ENCODE results near the gene TNS3.
"Not testable (repeated sequence)": the region's sequence is repeated elsewhere in the genome, so short reads cannot be mapped to it uniquely, and the experiment has no call there.

TNS3 gene

GRCh38 chr7:47470567-47471357 is 111.1 kb downstream of the TNS3 start:
- Histone ChIP-seq H3K27me3 (ENCODE audit: insufficient read depth, poor library complexity, severe bottlenecking) (no peaks in the 10 kb centered on the region), H3K4me3 (replicated peaks; ENCODE audit: insufficient read depth, low read length) (no peak overlapping the region), H3K27ac (replicated peaks) (no peak overlapping the region)
- DNase-seq (ENCODE audit: low read depth in 1 of 2, low spot score in 1 of 2): no peak
- TF ChIP-seq GABPA (IDR thresholded peaks at IDR 0.05; ENCODE audit: low read depth) (no peak), SPI1 (IDR thresholded peaks at IDR 0.05; ENCODE audit: borderline replicate concordance, low read depth) (no peak), POLR2AphosphoS5 (IDR thresholded peaks at IDR 0.05; ENCODE audit: low read depth) (no peak)
- TF ChIP-seq, protein P1, sequence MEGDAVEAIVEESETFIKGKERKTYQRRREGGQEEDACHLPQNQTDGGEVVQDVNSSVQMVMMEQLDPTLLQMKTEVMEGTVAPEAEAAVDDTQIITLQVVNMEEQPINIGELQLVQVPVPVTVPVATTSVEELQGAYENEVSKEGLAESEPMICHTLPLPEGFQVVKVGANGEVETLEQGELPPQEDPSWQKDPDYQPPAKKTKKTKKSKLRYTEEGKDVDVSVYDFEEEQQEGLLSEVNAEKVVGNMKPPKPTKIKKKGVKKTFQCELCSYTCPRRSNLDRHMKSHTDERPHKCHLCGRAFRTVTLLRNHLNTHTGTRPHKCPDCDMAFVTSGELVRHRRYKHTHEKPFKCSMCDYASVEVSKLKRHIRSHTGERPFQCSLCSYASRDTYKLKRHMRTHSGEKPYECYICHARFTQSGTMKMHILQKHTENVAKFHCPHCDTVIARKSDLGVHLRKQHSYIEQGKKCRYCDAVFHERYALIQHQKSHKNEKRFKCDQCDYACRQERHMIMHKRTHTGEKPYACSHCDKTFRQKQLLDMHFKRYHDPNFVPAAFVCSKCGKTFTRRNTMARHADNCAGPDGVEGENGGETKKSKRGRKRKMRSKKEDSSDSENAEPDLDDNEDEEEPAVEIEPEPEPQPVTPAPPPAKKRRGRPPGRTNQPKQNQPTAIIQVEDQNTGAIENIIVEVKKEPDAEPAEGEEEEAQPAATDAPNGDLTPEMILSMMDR (IDR thresholded peaks at IDR 0.05; ENCODE audit: insufficient read depth, low read length): no peak
- TF ChIP-seq, protein P2, sequence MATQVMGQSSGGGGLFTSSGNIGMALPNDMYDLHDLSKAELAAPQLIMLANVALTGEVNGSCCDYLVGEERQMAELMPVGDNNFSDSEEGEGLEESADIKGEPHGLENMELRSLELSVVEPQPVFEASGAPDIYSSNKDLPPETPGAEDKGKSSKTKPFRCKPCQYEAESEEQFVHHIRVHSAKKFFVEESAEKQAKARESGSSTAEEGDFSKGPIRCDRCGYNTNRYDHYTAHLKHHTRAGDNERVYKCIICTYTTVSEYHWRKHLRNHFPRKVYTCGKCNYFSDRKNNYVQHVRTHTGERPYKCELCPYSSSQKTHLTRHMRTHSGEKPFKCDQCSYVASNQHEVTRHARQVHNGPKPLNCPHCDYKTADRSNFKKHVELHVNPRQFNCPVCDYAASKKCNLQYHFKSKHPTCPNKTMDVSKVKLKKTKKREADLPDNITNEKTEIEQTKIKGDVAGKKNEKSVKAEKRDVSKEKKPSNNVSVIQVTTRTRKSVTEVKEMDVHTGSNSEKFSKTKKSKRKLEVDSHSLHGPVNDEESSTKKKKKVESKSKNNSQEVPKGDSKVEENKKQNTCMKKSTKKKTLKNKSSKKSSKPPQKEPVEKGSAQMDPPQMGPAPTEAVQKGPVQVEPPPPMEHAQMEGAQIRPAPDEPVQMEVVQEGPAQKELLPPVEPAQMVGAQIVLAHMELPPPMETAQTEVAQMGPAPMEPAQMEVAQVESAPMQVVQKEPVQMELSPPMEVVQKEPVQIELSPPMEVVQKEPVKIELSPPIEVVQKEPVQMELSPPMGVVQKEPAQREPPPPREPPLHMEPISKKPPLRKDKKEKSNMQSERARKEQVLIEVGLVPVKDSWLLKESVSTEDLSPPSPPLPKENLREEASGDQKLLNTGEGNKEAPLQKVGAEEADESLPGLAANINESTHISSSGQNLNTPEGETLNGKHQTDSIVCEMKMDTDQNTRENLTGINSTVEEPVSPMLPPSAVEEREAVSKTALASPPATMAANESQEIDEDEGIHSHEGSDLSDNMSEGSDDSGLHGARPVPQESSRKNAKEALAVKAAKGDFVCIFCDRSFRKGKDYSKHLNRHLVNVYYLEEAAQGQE (IDR thresholded peaks at IDR 0.05; ENCODE audit: insufficient replicate concordance, low read depth): no peak

DNA sequence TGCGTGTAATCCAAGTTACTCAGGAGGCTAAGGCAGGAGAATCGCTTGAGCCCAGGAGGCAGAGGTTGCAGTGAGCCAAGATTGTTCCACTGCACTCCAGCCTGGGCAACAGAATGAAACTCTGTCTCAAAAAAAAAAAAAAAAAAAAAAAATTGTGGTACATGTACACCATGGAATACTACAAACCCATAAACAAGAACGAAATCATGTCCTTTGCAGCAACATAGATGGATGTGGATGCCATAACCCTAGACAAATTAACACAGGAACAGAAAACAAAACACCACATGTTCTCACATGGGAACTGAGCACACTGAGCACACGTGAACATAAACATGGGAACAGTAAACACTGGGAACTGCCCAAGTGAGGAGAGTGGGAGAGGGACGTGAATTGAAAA is 112.1 kb downstream of the TNS3 start:
- not testable (repeated sequence) for DNase-seq (ENCODE audit: low read depth in 1 of 2, low spot score in 1 of 2); H3K4me3 ChIP-seq (replicated peaks; ENCODE audit: insufficient read depth, low read length); H3K27me3 ChIP-seq (ENCODE audit: insufficient read depth, poor library complexity, severe bottlenecking); H3K27ac ChIP-seq (replicated peaks)

GRCh38 chr7:47466832-47467231 is 115.1 kb downstream of the TNS3 start:
- TF ChIP-seq, protein P1 (IDR thresholded peaks at IDR 0.05; ENCODE audit: insufficient read depth, low read length): no peak
- TF ChIP-seq POLR2AphosphoS5 (IDR thresholded peaks at IDR 0.05; ENCODE audit: low read depth) (no peak), GABPA (IDR thresholded peaks at IDR 0.05; ENCODE audit: low read depth) (no peak), SPI1 (IDR thresholded peaks at IDR 0.05; ENCODE audit: borderline replicate concordance, low read depth) (no peak)
- TF ChIP-seq, protein P2 (IDR thresholded peaks at IDR 0.05; ENCODE audit: insufficient replicate concordance, low read depth): no peak
- Histone ChIP-seq H3K27ac (replicated peaks) (no peak overlapping the region), H3K4me3 (replicated peaks; ENCODE audit: insufficient read depth, low read length) (no peak overlapping the region), H3K27me3 (ENCODE audit: insufficient read depth, poor library complexity, severe bottlenecking) (no peaks in the 10 kb centered on the region)
- DNase-seq (ENCODE audit: low read depth in 1 of 2, low spot score in 1 of 2): no peak

- Histone ChIP-seq H3K27me3 (ENCODE audit: insufficient read depth, poor library complexity, severe bottlenecking) (no peaks in the 10 kb centered on the region), H3K27ac (replicated peaks) (no peak overlapping the region), H3K4me3 (replicated peaks; ENCODE audit: insufficient read depth, low read length) (no peak overlapping the region)
- no peak for DNase-seq (ENCODE audit: low read depth in 1 of 2, low spot score in 1 of 2)
- no peak for TF ChIP-seq POLR2AphosphoS5 (IDR thresholded peaks at IDR 0.05; ENCODE audit: low read depth)
- TF ChIP-seq, protein P2 (IDR thresholded peaks at IDR 0.05; ENCODE audit: insufficient replicate concordance, low read depth): no peak
- TF ChIP-seq, protein P1 (IDR thresholded peaks at IDR 0.05; ENCODE audit: insufficient read depth, low read length): no peak
- no peak for TF ChIP-seq SPI1 (IDR thresholded peaks at IDR 0.05; ENCODE audit: borderline replicate concordance, low read depth)
- no peak for TF ChIP-seq GABPA (IDR thresholded peaks at IDR 0.05; ENCODE audit: low read depth)
Measured at GRCh38 chr7:47465191-47465590, 116.7 kb downstream of the TNS3 start.

Measured in HL-60 (cell line).